ENCODE measurements around the gene KCTD19.

The KCTD19 gene

DNA sequence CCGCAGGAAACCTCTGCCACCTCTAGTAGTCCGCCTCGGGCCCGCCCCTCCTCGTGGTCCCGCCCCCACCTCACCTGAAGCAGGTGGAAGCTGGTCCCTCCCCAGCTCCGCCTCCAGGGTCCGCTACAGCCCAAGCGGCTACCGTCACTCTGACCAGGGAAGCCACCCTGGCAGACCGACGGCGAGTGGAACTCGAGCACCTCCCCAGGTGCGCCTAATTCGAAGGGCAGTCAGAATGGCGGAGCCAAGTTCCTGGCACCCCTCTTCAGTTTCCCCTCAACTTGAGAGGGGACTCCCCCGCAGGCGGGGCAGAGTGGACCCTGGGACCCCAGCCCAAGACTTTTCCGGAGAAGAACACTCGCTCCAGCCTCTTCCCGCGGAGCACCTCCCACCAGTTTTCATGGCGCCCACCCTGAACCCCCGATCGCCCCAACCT lies 79.8 kb downstream of the KCTD19 start:
- no peaks in the 10 kb centered on the region for H3K9me3 ChIP-seq (ENCODE audit: insufficient read depth, low read depth, low read length)
- peak overlapping the region; percentile 54 for H4K8ac ChIP-seq (ENCODE audit: low read depth, low read length)
- H2AK5ac ChIP-seq (ENCODE audit: low read length) = no peak overlapping the region
- H3K4me2 ChIP-seq (ENCODE audit: low read length) = peak overlapping the region; percentile 96
- H4K12ac ChIP-seq (ENCODE audit: low read depth, low read length) = peak overlapping the region; percentile 46
- WGBS (ENCODE audit: extremely low coverage, insufficient coverage, insufficient read length) = no CpG with 5 or more reads among the region's 26 CpGs
- H3K79me2 ChIP-seq (ENCODE audit: control insufficient read depth, insufficient read depth, low read length, poor library complexity) = peaks cover 3% of the 10 kb centered on the region
- H3K27ac ChIP-seq (ENCODE audit: low read depth, low read length) = peak overlapping the region; percentile 93
- H3K14ac ChIP-seq (ENCODE audit: low read length) = peak overlapping the region; percentile 71
- no peak overlapping the region for H3K23ac ChIP-seq (ENCODE audit: low read length)
- peaks cover 27% of the 10 kb centered on the region for H3K27me3 ChIP-seq (ENCODE audit: insufficient read depth, low read length)
- H2BK120ac ChIP-seq (ENCODE audit: insufficient read depth, low read length, poor library complexity) = peak overlapping the region; percentile 60
- peak overlapping the region; percentile 50 for H3K9ac ChIP-seq (ENCODE audit: low read length)
- H3K36me3 ChIP-seq (ENCODE audit: control insufficient read depth in 1 of 2, insufficient read depth in 2 of 2, low read length in 2 of 2) = no peaks in the 10 kb centered on the region
- peak overlapping the region; percentile 46 for H2BK12ac ChIP-seq (ENCODE audit: low read length)
- peak overlapping the region; percentile 85 for H3K18ac ChIP-seq (ENCODE audit: low read length)
- H3K79me1 ChIP-seq (ENCODE audit: low read length) = peaks cover 23% of the 10 kb centered on the region
- peak overlapping the region; percentile 88 for H2AFZ ChIP-seq (ENCODE audit: insufficient read depth, low read length, poor library complexity)
- peak; percentile 92 to 93 for DNase-seq
- peak overlapping the region; percentile 64 for H4K91ac ChIP-seq (ENCODE audit: low read depth, low read length)
- H3K4me3 ChIP-seq (ENCODE audit: low read depth, low read length) = peak overlapping the region; percentile 80
- H3K4ac ChIP-seq (ENCODE audit: low read depth, low read length) = no peak overlapping the region
- peaks cover 46 to 49% of the 10 kb centered on the region in 2 experiments for H3K4me1 ChIP-seq (ENCODE audit: control insufficient read depth in 1 of 2, insufficient read depth in 2 of 2, low read length in 2 of 2)
- H2BK5ac ChIP-seq (ENCODE audit: low read depth, low read length, poor library complexity) = no peak overlapping the region

GRCh38 chr16:67246081-67246755 lies 80.3 kb downstream of the KCTD19 start:
- no peaks in the 10 kb centered on the region for H3K9me3 ChIP-seq (ENCODE audit: insufficient read depth, low read depth, low read length)
- peak overlapping the region; percentile 96 for H3K4me2 ChIP-seq (ENCODE audit: low read length)
- H3K4me3 ChIP-seq (ENCODE audit: low read depth, low read length) = peak overlapping the region; percentile 80
- peak overlapping the region; percentile 66 for H3K18ac ChIP-seq (ENCODE audit: low read length)
- H4K91ac ChIP-seq (ENCODE audit: low read depth, low read length) = peak overlapping the region; percentile 74
- H3K27ac ChIP-seq (ENCODE audit: low read depth, low read length) = peak overlapping the region; percentile 93
- peaks cover 29% of the 10 kb centered on the region for H3K79me1 ChIP-seq (ENCODE audit: low read length)
- peak overlapping the region; percentile 34 for H2BK120ac ChIP-seq (ENCODE audit: insufficient read depth, low read length, poor library complexity)
- H3K4ac ChIP-seq (ENCODE audit: low read depth, low read length) = peak overlapping the region; percentile 41
- DNase-seq = peak; percentile 72 to 73
- H3K14ac ChIP-seq (ENCODE audit: low read length) = peak overlapping the region; percentile 78
- H4K8ac ChIP-seq (ENCODE audit: low read depth, low read length) = peak overlapping the region; percentile 70
- H3K23ac ChIP-seq (ENCODE audit: low read length) = no peak overlapping the region
- H3K36me3 ChIP-seq (ENCODE audit: control insufficient read depth in 1 of 2, insufficient read depth in 2 of 2, low read length in 2 of 2) = no peaks in the 10 kb centered on the region
- H3K79me2 ChIP-seq (ENCODE audit: control insufficient read depth, insufficient read depth, low read length, poor library complexity) = peaks cover 3% of the 10 kb centered on the region
- H3K4me1 ChIP-seq (ENCODE audit: control insufficient read depth in 1 of 2, insufficient read depth in 2 of 2, low read length in 2 of 2) = peaks cover 51 to 55% of the 10 kb centered on the region in 2 experiments
- no CpG with 5 or more reads among the region's 48 CpGs for WGBS (ENCODE audit: extremely low coverage, insufficient coverage, insufficient read length)
- H3K27me3 ChIP-seq (ENCODE audit: insufficient read depth, low read length) = peaks cover 27% of the 10 kb centered on the region
- H2AK5ac ChIP-seq (ENCODE audit: low read length) = no peak overlapping the region
- peak overlapping the region; percentile 59 for H2AFZ ChIP-seq (ENCODE audit: insufficient read depth, low read length, poor library complexity)
- H2BK5ac ChIP-seq (ENCODE audit: low read depth, low read length, poor library complexity) = peak overlapping the region; percentile 86
- H2BK12ac ChIP-seq (ENCODE audit: low read length) = peak overlapping the region; percentile 38
- H4K12ac ChIP-seq (ENCODE audit: low read depth, low read length) = peak overlapping the region; percentile 49
- peak overlapping the region; percentile 5 for H3K9ac ChIP-seq (ENCODE audit: low read length)

GRCh38 chr16:67245674-67246080 lies 80.9 kb downstream of the KCTD19 start:
- Histone ChIP-seq H2AFZ (ENCODE audit: insufficient read depth, low read length, poor library complexity) (peak overlapping the region; percentile 59), H3K14ac (ENCODE audit: low read length) (peak overlapping the region; percentile 12), H3K27me3 (ENCODE audit: insufficient read depth, low read length) (peaks cover 27% of the 10 kb centered on the region), H2AK5ac (ENCODE audit: low read length) (no peak overlapping the region), H4K91ac (ENCODE audit: low read depth, low read length) (peak overlapping the region; percentile 74), H3K4me1 (ENCODE audit: control insufficient read depth in 1 of 2, insufficient read depth in 2 of 2, low read length in 2 of 2) (peaks cover 56 to 60% of the 10 kb centered on the region in 2 experiments), H3K4me2 (ENCODE audit: low read length) (peak overlapping the region; percentile 96), H3K9me3 (ENCODE audit: insufficient read depth, low read depth, low read length) (no peaks in the 10 kb centered on the region), H3K4ac (ENCODE audit: low read depth, low read length) (no peak overlapping the region), H3K23ac (ENCODE audit: low read length) (no peak overlapping the region), H3K27ac (ENCODE audit: low read depth, low read length) (peak overlapping the region; percentile 93), H2BK12ac (ENCODE audit: low read length) (no peak overlapping the region), H3K4me3 (ENCODE audit: low read depth, low read length) (no peak overlapping the region), H4K12ac (ENCODE audit: low read depth, low read length) (peak overlapping the region; percentile 49), H3K79me2 (ENCODE audit: control insufficient read depth, insufficient read depth, low read length, poor library complexity) (peaks cover 5% of the 10 kb centered on the region), H3K36me3 (ENCODE audit: control insufficient read depth in 1 of 2, insufficient read depth in 2 of 2, low read length in 2 of 2) (no peaks in the 10 kb centered on the region), H4K8ac (ENCODE audit: low read depth, low read length) (peak overlapping the region; percentile 70), H2BK5ac (ENCODE audit: low read depth, low read length, poor library complexity) (no peak overlapping the region), H2BK120ac (ENCODE audit: insufficient read depth, low read length, poor library complexity) (peak overlapping the region; percentile 43), H3K18ac (ENCODE audit: low read length) (peak overlapping the region; percentile 74), H3K9ac (ENCODE audit: low read length) (peak overlapping the region; percentile 5), H3K79me1 (ENCODE audit: low read length) (peaks cover 33% of the 10 kb centered on the region)
- peak; percentile 20 to 38 for DNase-seq
- WGBS (ENCODE audit: extremely low coverage, insufficient coverage, insufficient read length) = no CpG with 5 or more reads among the region's 8 CpGs

DNA sequence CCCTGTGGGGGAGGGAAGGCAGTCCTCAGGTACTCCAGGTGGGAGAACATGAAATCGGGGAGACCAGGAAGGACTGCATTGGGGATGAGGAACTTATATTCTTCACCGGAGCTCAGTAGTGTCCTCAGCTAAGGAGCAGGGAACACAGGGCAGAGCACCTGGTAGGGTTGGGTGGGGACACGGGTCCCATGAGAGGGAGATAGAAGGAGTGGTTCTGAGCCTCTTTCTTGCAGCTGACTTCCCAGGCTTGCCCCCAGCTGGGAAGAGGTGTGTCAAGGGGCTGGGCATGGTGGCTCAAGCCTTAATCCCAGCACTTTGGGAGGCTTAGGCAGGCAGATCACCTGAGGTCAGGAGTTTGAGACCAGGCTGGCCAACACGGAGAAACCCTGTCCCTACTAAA lies 81.4 kb downstream of the KCTD19 start:
- no CpG with 5 or more reads among the region's 4 CpGs for WGBS (ENCODE audit: extremely low coverage, insufficient coverage, insufficient read length)

More for the DNA sequence above, 81.4 kb downstream of the KCTD19 start:
- Histone ChIP-seq H3K4me2 (ENCODE audit: low read length) (no peak overlapping the region), H3K23ac (ENCODE audit: low read length) (no peak overlapping the region), H3K4me3 (ENCODE audit: low read depth, low read length) (no peak overlapping the region), H4K12ac (ENCODE audit: low read depth, low read length) (peak overlapping the region; percentile 7), H3K79me1 (ENCODE audit: low read length) (peaks cover 37% of the 10 kb centered on the region), H3K36me3 (ENCODE audit: control insufficient read depth in 1 of 2, insufficient read depth in 2 of 2, low read length in 2 of 2) (no peaks in the 10 kb centered on the region), H3K79me2 (ENCODE audit: control insufficient read depth, insufficient read depth, low read length, poor library complexity) (peaks cover 5% of the 10 kb centered on the region), H3K9ac (ENCODE audit: low read length) (no peak overlapping the region), H3K18ac (ENCODE audit: low read length) (peak overlapping the region; percentile 74), H4K8ac (ENCODE audit: low read depth, low read length) (no peak overlapping the region), H3K4me1 (ENCODE audit: control insufficient read depth in 1 of 2, insufficient read depth in 2 of 2, low read length in 2 of 2) (peaks cover 60 to 64% of the 10 kb centered on the region in 2 experiments), H3K4ac (ENCODE audit: low read depth, low read length) (peak overlapping the region; percentile 9), H3K14ac (ENCODE audit: low read length) (peak overlapping the region; percentile 70), H2AK5ac (ENCODE audit: low read length) (peak overlapping the region; percentile 75), H2AFZ (ENCODE audit: insufficient read depth, low read length, poor library complexity) (no peak overlapping the region), H3K27ac (ENCODE audit: low read depth, low read length) (peak overlapping the region; percentile 93), H2BK120ac (ENCODE audit: insufficient read depth, low read length, poor library complexity) (peak overlapping the region; percentile 43), H3K27me3 (ENCODE audit: insufficient read depth, low read length) (peaks cover 26% of the 10 kb centered on the region), H3K9me3 (ENCODE audit: insufficient read depth, low read depth, low read length) (no peaks in the 10 kb centered on the region), H2BK5ac (ENCODE audit: low read depth, low read length, poor library complexity) (no peak overlapping the region), H2BK12ac (ENCODE audit: low read length) (peak overlapping the region; percentile 63), H4K91ac (ENCODE audit: low read depth, low read length) (peak overlapping the region; percentile 16)
- DNase-seq = no peak
